ENCODE measurements around the gene SMAD7. TPM values are rescaled to one million over a fixed set of nuclear protein-coding genes. Genes with fewer than 3 reads are reported as not detected.

SMAD7 gene
- polyA plus RNA-seq, 3 donors: 61.8 to 68.2 (median 65.4) TPM

- DNase-seq: no peak
Measured at GRCh38 chr18:48963586-48964470, 13.1 kb upstream of the SMAD7 start.

- no peak for DNase-seq
Measured at GRCh38 chr18:48962994-48963561, 12.3 kb upstream of the SMAD7 start.

GRCh38 chr18:48962252-48962993 is 11.7 kb upstream of the SMAD7 start:
- DNase-seq: no peak

GRCh38 chr18:48961547-48961946 is 10.8 kb upstream of the SMAD7 start:
- DNase-seq: no peak

GRCh38 chr18:48959921-48960920 is 9.5 kb upstream of the SMAD7 start:
- no peak for DNase-seq

- no peak for DNase-seq
Measured at GRCh38 chr18:48959551-48959920, 8.8 kb upstream of the SMAD7 start.

- DNase-seq: no peak
Measured at GRCh38 chr18:48958951-48959350, 8.2 kb upstream of the SMAD7 start.

- DNase-seq: no peak
Measured at GRCh38 chr18:48957616-48958015, 6.9 kb upstream of the SMAD7 start.

- DNase-seq: no peak
Measured at GRCh38 chr18:48957136-48957535, 6.4 kb upstream of the SMAD7 start.

GRCh38 chr18:48956356-48956755 is 5.6 kb upstream of the SMAD7 start:
- no peak for DNase-seq

- no peak for DNase-seq
Measured at GRCh38 chr18:48955830-48956261, 5.1 kb upstream of the SMAD7 start.

GRCh38 chr18:48954886-48955819 is 4.4 kb upstream of the SMAD7 start:
- no peak for DNase-seq

GRCh38 chr18:48953104-48953706 is 2.4 kb upstream of the SMAD7 start:
- DNase-seq: no peak

- DNase-seq: peak; percentile 92
Measured at GRCh38 chr18:48952287-48953103, 1.7 kb upstream of the SMAD7 start.

GRCh38 chr18:48951448-48952286 is 902 bp upstream of the SMAD7 start:
- DNase-seq: peak; percentile 92

- DNase-seq: no peak
Measured at GRCh38 chr18:48949606-48950535, 894 bp downstream of the SMAD7 start.

All from renal pelvis (tissue), 4 donors.